HG03060 (cell line): ENCODE data around the gene ITGB2.

ENCODE experiments used
- ATAC-seq: cut with Tn5 transposase; IDR thresholded peaks from one replicate; pipeline ENCODE4 v1.9.1; 2021; ENCODE audit warnings: low read depth, moderate number of reproducible peaks; ENCODE audit not compliant: unreplicated experiment

Gene ITGB2

GRCh38 chr21:44911384-44912157, 9.1 kb downstream of the ITGB2 start:
- no peak for ATAC-seq

GRCh38 chr21:44911068-44911383, 9.7 kb downstream of the ITGB2 start:
- ATAC-seq = no peak

- no peak for ATAC-seq
Observed at GRCh38 chr21:44910229-44911067, 10.3 kb downstream of the ITGB2 start.

GRCh38 chr21:44909719-44910118, 11.0 kb downstream of the ITGB2 start:
- no peak for ATAC-seq

GRCh38 chr21:44908908-44909307, 11.8 kb downstream of the ITGB2 start:
- no peak for ATAC-seq

- ATAC-seq = no peak
Observed at GRCh38 chr21:44907966-44908895, 12.5 kb downstream of the ITGB2 start.

GRCh38 chr21:44907225-44907965, 13.3 kb downstream of the ITGB2 start:
- no peak for ATAC-seq

GRCh38 chr21:44905728-44906090, 15.0 kb downstream of the ITGB2 start:
- no peak for ATAC-seq

GRCh38 chr21:44905016-44905727, 15.5 kb downstream of the ITGB2 start:
- ATAC-seq = no peak

GRCh38 chr21:44904141-44904923, 16.4 kb downstream of the ITGB2 start:
- ATAC-seq = no peak

GRCh38 chr21:44903689-44904088, 17.0 kb downstream of the ITGB2 start:
- ATAC-seq = no peak

- ATAC-seq = no peak
Observed at GRCh38 chr21:44903050-44903685, 17.5 kb downstream of the ITGB2 start.

GRCh38 chr21:44902268-44903049, 18.2 kb downstream of the ITGB2 start:
- ATAC-seq = no peak

- no peak for ATAC-seq
Observed at GRCh38 chr21:44901391-44902074, 19.2 kb downstream of the ITGB2 start.

- no peak for ATAC-seq
Observed at GRCh38 chr21:44900559-44901251, 20.0 kb downstream of the ITGB2 start.

GRCh38 chr21:44899768-44900558, 20.7 kb downstream of the ITGB2 start:
- no peak for ATAC-seq
